ENCODE data around the gene AMOTL2.

DNA sequence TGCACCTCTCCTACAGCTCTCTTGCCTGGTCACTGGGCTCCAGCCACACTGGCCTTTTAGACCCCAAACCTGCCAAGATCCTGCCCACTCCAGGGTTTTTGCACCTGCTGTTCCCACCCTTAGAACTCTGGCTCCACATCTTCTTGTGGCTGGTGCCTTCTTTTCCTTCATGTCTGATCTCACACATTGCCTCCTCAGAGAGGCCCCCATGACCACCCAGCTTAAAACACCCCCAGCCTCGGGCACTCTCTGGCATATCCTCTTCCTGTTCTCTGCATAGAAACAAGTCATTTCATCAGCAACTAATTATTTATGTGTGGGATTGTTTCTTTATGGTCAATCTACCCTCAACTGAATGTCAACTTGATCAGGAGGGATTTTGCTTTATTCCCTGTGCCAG lies 14.0 kb upstream of the AMOTL2 start:
- TF ChIP-seq CREB1 (CRISPR knock-in tag; IDR thresholded peaks at IDR 0.05; ENCODE audit: low read depth) = no peak
- TF ChIP-seq, protein P1, sequence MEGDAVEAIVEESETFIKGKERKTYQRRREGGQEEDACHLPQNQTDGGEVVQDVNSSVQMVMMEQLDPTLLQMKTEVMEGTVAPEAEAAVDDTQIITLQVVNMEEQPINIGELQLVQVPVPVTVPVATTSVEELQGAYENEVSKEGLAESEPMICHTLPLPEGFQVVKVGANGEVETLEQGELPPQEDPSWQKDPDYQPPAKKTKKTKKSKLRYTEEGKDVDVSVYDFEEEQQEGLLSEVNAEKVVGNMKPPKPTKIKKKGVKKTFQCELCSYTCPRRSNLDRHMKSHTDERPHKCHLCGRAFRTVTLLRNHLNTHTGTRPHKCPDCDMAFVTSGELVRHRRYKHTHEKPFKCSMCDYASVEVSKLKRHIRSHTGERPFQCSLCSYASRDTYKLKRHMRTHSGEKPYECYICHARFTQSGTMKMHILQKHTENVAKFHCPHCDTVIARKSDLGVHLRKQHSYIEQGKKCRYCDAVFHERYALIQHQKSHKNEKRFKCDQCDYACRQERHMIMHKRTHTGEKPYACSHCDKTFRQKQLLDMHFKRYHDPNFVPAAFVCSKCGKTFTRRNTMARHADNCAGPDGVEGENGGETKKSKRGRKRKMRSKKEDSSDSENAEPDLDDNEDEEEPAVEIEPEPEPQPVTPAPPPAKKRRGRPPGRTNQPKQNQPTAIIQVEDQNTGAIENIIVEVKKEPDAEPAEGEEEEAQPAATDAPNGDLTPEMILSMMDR (conservative IDR thresholded peaks at IDR 0.05; ENCODE audit: low read depth in 2 of 2) = no peak
- TF ChIP-seq POLR2AphosphoS5 (IDR thresholded peaks at IDR 0.05; ENCODE audit: low read depth) = no peak
- TF ChIP-seq ZNF462 (CRISPR knock-in tag; IDR thresholded peaks at IDR 0.05) = no peak
- no peak for TF ChIP-seq REST (IDR thresholded peaks at IDR 0.05; ENCODE audit: unreplicated experiment)
- no peak for TF ChIP-seq EZH2phosphoT487 (IDR thresholded peaks at IDR 0.05; ENCODE audit: unreplicated experiment)
- no peak for TF ChIP-seq EZH2 (IDR thresholded peaks at IDR 0.05; ENCODE audit: low read depth, unreplicated experiment)
- TF ChIP-seq JUNB (IDR thresholded peaks at IDR 0.05; ENCODE audit: unreplicated experiment) = no peak
